CD4-positive, alpha-beta T cell (primary cell): ENCODE data around the gene ZNRF4. TPM values are rescaled to one million over a fixed set of nuclear protein-coding genes. Genes with fewer than 3 reads are reported as not detected.
"Not testable (repeated sequence)": the region's sequence is repeated elsewhere in the genome, so short reads cannot be mapped to it uniquely, and the experiment has no call there.

Experiments used
- ATAC-seq: fragments of 200-7000 bp; cut with Tn5 transposase; one replicate; pipeline ENCODE4 v1.10.0; 2022; ENCODE audit warnings: mild to moderate bottlenecking; ENCODE audit not compliant: poor library complexity
- CTCF ChIA-PET: fragments of 350-600 bp; sonication (Branson Sonifier 250); formaldehyde crosslinking; loops from one replicate; lab custom pipeline; 2021; ENCODE audit warnings: antibody characterized with exemption, inconsistent platforms; lab: Charles Lee
- POLR2A ChIA-PET: fragments of 350-600 bp; sonication (Branson Sonifier 250); formaldehyde crosslinking; loops from one replicate; lab custom pipeline; 2021; ENCODE audit warnings: antibody characterized with exemption, inconsistent platforms; lab: Charles Lee
- DNase-seq, 14 experiments: peaks; one replicate each; pipeline ENCODE4 v3.0.0-alpha.2; 2013 to 2020; ENCODE audit warnings: mixed read lengths in 2 of 14
- H3K27ac ChIP-seq, 2 donors: one replicate each; pipeline versions ENCODE4 v1.5.1 to v1.7.0; 2013; ENCODE audit warnings: low read length in 2 of 2, low read depth in 1 of 2, mild to moderate bottlenecking in 1 of 2
- H3K27me3 ChIP-seq, 2 experiments: 1 replicate in 1 of 2; 2 replicates in 1 of 2; pipeline versions ENCODE4 v1.6.1 to v1.7.0; 2013; ENCODE audit warnings: low read length in 2 of 2, control low read depth in 1 of 2, mild to moderate bottlenecking in 1 of 2, moderate library complexity in 1 of 2; ENCODE audit not compliant: insufficient read depth in 2 of 2, control insufficient read depth in 1 of 2
- H3K36me3 ChIP-seq: one replicate; pipeline ENCODE4 v1.6.1; 2013; ENCODE audit warnings: low read length, control low read depth; ENCODE audit not compliant: insufficient read depth
- H3K4me1 ChIP-seq: one replicate; pipeline ENCODE4 v1.6.1; 2013; ENCODE audit warnings: low read length, control low read depth; ENCODE audit not compliant: insufficient read depth
- H3K4me3 ChIP-seq: one replicate; pipeline ENCODE4 v1.5.1; 2013; ENCODE audit warnings: mild to moderate bottlenecking, low read length, moderate library complexity
- H3K9me3 ChIP-seq, 2 experiments: 1 replicate in 1 of 2; 2 replicates in 1 of 2; pipeline versions ENCODE4 v1.6.1 to v1.7.0; 2013; ENCODE audit warnings: low read length in 2 of 2, mild to moderate bottlenecking in 2 of 2, control low read depth in 1 of 2, moderate library complexity in 1 of 2; ENCODE audit not compliant: control insufficient read depth in 1 of 2, insufficient read depth in 1 of 2
- H3K27ac Mint-ChIP-seq: one replicate; pipeline ENCODE4 v1.8.0; 2020; ENCODE audit warnings: mixed read lengths
- H3K27me3 Mint-ChIP-seq: one replicate; pipeline ENCODE4 v1.8.0; 2021; ENCODE audit warnings: mixed read lengths
- H3K36me3 Mint-ChIP-seq: one replicate; pipeline ENCODE4 v1.8.0; 2021; ENCODE audit warnings: low read depth, mixed read lengths
- H3K4me1 Mint-ChIP-seq: one replicate; pipeline ENCODE4 v1.8.0; 2021; ENCODE audit warnings: low read depth, mixed read lengths
- H3K4me3 Mint-ChIP-seq: one replicate; pipeline ENCODE4 v1.8.0; 2020; ENCODE audit warnings: mild to moderate bottlenecking, mixed read lengths
- H3K9me3 Mint-ChIP-seq: one replicate; pipeline ENCODE4 v1.8.0; 2020; ENCODE audit warnings: mixed read lengths
- CTCF ChIP-seq: fragments of 200-600 bp; IDR thresholded peaks from one replicate; pipeline ENCODE4 v1.8.0; 2022; ENCODE audit warnings: antibody characterized with exemption, mild to moderate bottlenecking
- intact Hi-C, 2 experiments: fragments of 100-400 bp; cut with DNase I in 1 of 2; cut with micrococcal nuclease in 1 of 2; formaldehyde crosslinking; loops; one replicate each; pipeline versions ENCODE4 v1.15.1 to v1.9.0; 2023 to 2025; cut with DNase I, micrococcal nuclease
- total RNA-seq, 174 experiments: library from RNA in 2 of 174; stranded (reverse) in 2 of 174; gene quantifications; one replicate each; pipeline ENCODE4 v1.2.3 and lab custom pipeline; 2021 to 2026

ZNRF4 gene
- total RNA-seq, 2 experiments from 2014 or later, result not detected

- Histone ChIP-seq H3K9me3 (peaks cover 0 to 19% of the 10 kb centered on the region in 2 experiments), H3K36me3 (no peaks in the 10 kb centered on the region), H3K27ac (no peak overlapping the region), H3K27me3 (peaks cover 7 to 12% of the 10 kb centered on the region in 2 experiments), H3K4me1 (no peaks in the 10 kb centered on the region), H3K4me3 (no peak overlapping the region)
- POLR2A ChIA-PET, result no interaction called here
- intact Hi-C loops, result no loop called here
- Mint-ChIP-seq H3K27ac (no peak overlapping the region), H3K4me3 (no peak overlapping the region), H3K9me3 (no peaks in the 10 kb centered on the region), H3K36me3 (no peaks in the 10 kb centered on the region), H3K4me1 (no peaks in the 10 kb centered on the region), H3K27me3 (peaks cover 42% of the 10 kb centered on the region)
- CTCF ChIA-PET, result no interaction called here
- DNase-seq, result no peak
- no peak for ATAC-seq
- no peak for TF ChIP-seq CTCF
Measured at GRCh38 chr19:5436106-5436947, 18.9 kb upstream of the ZNRF4 start.

- Mint-ChIP-seq H3K36me3 (no peaks in the 10 kb centered on the region), H3K4me1 (no peaks in the 10 kb centered on the region), H3K9me3 (no peaks in the 10 kb centered on the region), H3K4me3 (no peak overlapping the region), H3K27me3 (peaks cover 42% of the 10 kb centered on the region), H3K27ac (no peak overlapping the region)
- Histone ChIP-seq H3K4me3 (no peak overlapping the region), H3K9me3 (peaks cover 0 to 19% of the 10 kb centered on the region in 2 experiments), H3K27me3 (peaks cover 7 to 12% of the 10 kb centered on the region in 2 experiments), H3K4me1 (no peaks in the 10 kb centered on the region), H3K36me3 (no peaks in the 10 kb centered on the region), H3K27ac (no peak overlapping the region)
- no peak for DNase-seq
- TF ChIP-seq CTCF, result no peak
- no peak for ATAC-seq
- ChIA-PET POLR2A (no interaction called here), CTCF (no interaction called here)
- intact Hi-C loops, result no loop called here
Measured at GRCh38 chr19:5436948-5437306, 18.3 kb upstream of the ZNRF4 start.

- intact Hi-C loops, H3K27ac ChIP-seq, H3K4me1 ChIP-seq, H3K4me1 Mint-ChIP-seq, DNase-seq, H3K9me3 Mint-ChIP-seq, H3K36me3 ChIP-seq, H3K4me3 ChIP-seq, ATAC-seq, CTCF ChIA-PET, H3K36me3 Mint-ChIP-seq, POLR2A ChIA-PET, H3K4me3 Mint-ChIP-seq, H3K27ac Mint-ChIP-seq: not testable (repeated sequence)
- H3K27me3 Mint-ChIP-seq, result peaks cover 40% of the 10 kb centered on the region
- Histone ChIP-seq H3K9me3 (peaks cover 0 to 19% of the 10 kb centered on the region in 2 experiments), H3K27me3 (peaks cover 7 to 12% of the 10 kb centered on the region in 2 experiments)
Measured at GRCh38 chr19:5438756-5439155, 16.5 kb upstream of the ZNRF4 start.
